ENCODE data around the gene GMPR2.

GRCh38 chr14:24196071-24197055 is 36.4 kb upstream of the GMPR2 start:
- TF ChIP-seq ZFP36 (IDR thresholded peaks at IDR 0.05; ENCODE audit: borderline replicate concordance, low read depth, low read length, partially characterized antibody) (no peak), KMT2A (CRISPR knock-in tag; IDR thresholded peaks at IDR 0.05) (no peak), TCF7L2 (IDR thresholded peaks at IDR 0.05; ENCODE audit: low read depth, low read length) (no peak), ZNF768 (CRISPR knock-in tag; IDR thresholded peaks at IDR 0.05) (no peak), KDM3A (CRISPR knock-in tag; IDR thresholded peaks at IDR 0.05; ENCODE audit: low read depth) (no peak), TAF15 (IDR thresholded peaks at IDR 0.05; ENCODE audit: low read depth, low read length, poor library complexity, severe bottlenecking) (no peak), THRA (CRISPR knock-in tag; IDR thresholded peaks at IDR 0.05; ENCODE audit: borderline replicate concordance) (no peak), CTCF (CRISPR knock-in tag; IDR thresholded peaks at IDR 0.05) (no peak), HNF4A (CRISPR knock-in tag; IDR thresholded peaks at IDR 0.05) (no peak; the same call in none of the 2 replicates), MTF1 (CRISPR knock-in tag; IDR thresholded peaks at IDR 0.05) (no peak), ZNF274 (CRISPR knock-in tag; IDR thresholded peaks at IDR 0.05) (no peak), ESRRA (CRISPR knock-in tag; IDR thresholded peaks at IDR 0.05; ENCODE audit: low read depth) (0 out of 2 replicates have a peak, but pooled peaks have one; percentile 19), POLR2A (IDR thresholded peaks at IDR 0.05; ENCODE audit: insufficient read depth in 1 of 2, low read depth in 2 of 2, low read length in 2 of 2) (peak in 1 of 2 experiments; percentile 43; a peak in 1 of 4 replicates), ZSCAN31 (CRISPR knock-in tag; IDR thresholded peaks at IDR 0.05; ENCODE audit: low read depth) (no peak)
